KOPT-K1 (cell line): ENCODE data around the gene GOLT1A.
"Not testable (repeated sequence)": the region's sequence is repeated elsewhere in the genome, so short reads cannot be mapped to it uniquely, and the experiment has no call there.

Experiments used
- H3K27ac ChIP-seq: fragments of 200-600 bp; sonication (generic); 2 replicates; pipeline ENCODE4 v1.5.1; 2016; ENCODE audit warnings: antibody characterized with exemption, mild to moderate bottlenecking, low read depth, low read length; ENCODE audit not compliant: poor library complexity, severe bottlenecking
- H3K36me3 ChIP-seq: fragments of 200-600 bp; sonication (generic); 2 replicates; pipeline ENCODE4 v1.5.1; 2017; ENCODE audit warnings: antibody characterized with exemption, mild to moderate bottlenecking, low read length, moderate library complexity; ENCODE audit not compliant: insufficient read depth
- H3K9me3 ChIP-seq: fragments of 200-600 bp; sonication (generic); 2 replicates; pipeline ENCODE4 v1.5.1; 2017; ENCODE audit warnings: antibody characterized with exemption, low read length, mild to moderate bottlenecking; ENCODE audit not compliant: insufficient read depth, poor library complexity, severe bottlenecking

Gene GOLT1A

GRCh38 chr1:204254031-204254661 lies 40.4 kb upstream of the GOLT1A start:
- Histone ChIP-seq H3K36me3 (no peaks in the 10 kb centered on the region), H3K27ac (no peak overlapping the region), H3K9me3 (no peaks in the 10 kb centered on the region)

GRCh38 chr1:204251926-204252689 lies 38.3 kb upstream of the GOLT1A start:
- Histone ChIP-seq H3K9me3 (no peaks in the 10 kb centered on the region), H3K36me3 (no peaks in the 10 kb centered on the region), H3K27ac (no peak overlapping the region)

- no peaks in the 10 kb centered on the region for H3K9me3 ChIP-seq
- no peaks in the 10 kb centered on the region for H3K36me3 ChIP-seq
Observed at GRCh38 chr1:204251286-204251685, 37.5 kb upstream of the GOLT1A start.

GRCh38 chr1:204250428-204251030 lies 36.7 kb upstream of the GOLT1A start:
- Histone ChIP-seq H3K27ac (no peak overlapping the region), H3K36me3 (no peaks in the 10 kb centered on the region), H3K9me3 (no peaks in the 10 kb centered on the region)

More at GRCh38 chr1:204251286-204251685, 37.5 kb upstream of the GOLT1A start:
- no peak overlapping the region for H3K27ac ChIP-seq

GRCh38 chr1:204249736-204250427 lies 36.1 kb upstream of the GOLT1A start:
- Histone ChIP-seq H3K27ac (no peak overlapping the region), H3K9me3 (no peaks in the 10 kb centered on the region), H3K36me3 (no peaks in the 10 kb centered on the region)

- Histone ChIP-seq H3K9me3 (no peaks in the 10 kb centered on the region), H3K27ac (no peak overlapping the region), H3K36me3 (no peaks in the 10 kb centered on the region)
Observed at GRCh38 chr1:204248954-204249353, 35.2 kb upstream of the GOLT1A start.

GRCh38 chr1:204246876-204247275 lies 33.1 kb upstream of the GOLT1A start:
- Histone ChIP-seq H3K36me3 (no peaks in the 10 kb centered on the region), H3K27ac (no peak overlapping the region)

GRCh38 chr1:204242920-204243319 lies 29.1 kb upstream of the GOLT1A start:
- Histone ChIP-seq H3K9me3 (no peaks in the 10 kb centered on the region), H3K27ac (no peak overlapping the region), H3K36me3 (no peaks in the 10 kb centered on the region)

More at GRCh38 chr1:204246876-204247275, 33.1 kb upstream of the GOLT1A start:
- H3K9me3 ChIP-seq, result no peaks in the 10 kb centered on the region

- Histone ChIP-seq H3K9me3 (no peaks in the 10 kb centered on the region), H3K27ac (no peak overlapping the region), H3K36me3 (no peaks in the 10 kb centered on the region)
Observed at GRCh38 chr1:204241914-204242313, 28.1 kb upstream of the GOLT1A start.

- Histone ChIP-seq H3K9me3 (no peaks in the 10 kb centered on the region), H3K36me3 (no peaks in the 10 kb centered on the region), H3K27ac (no peak overlapping the region)
Observed at GRCh38 chr1:204241050-204241449, 27.3 kb upstream of the GOLT1A start.

- Histone ChIP-seq H3K36me3 (no peaks in the 10 kb centered on the region), H3K27ac (no peak overlapping the region), H3K9me3 (no peaks in the 10 kb centered on the region)
Observed at GRCh38 chr1:204240233-204240632, 26.4 kb upstream of the GOLT1A start.

- H3K36me3 ChIP-seq, H3K27ac ChIP-seq, H3K9me3 ChIP-seq: not testable (repeated sequence)
Observed at GRCh38 chr1:204239401-204239800, 25.6 kb upstream of the GOLT1A start.

GRCh38 chr1:204238520-204238919 lies 24.7 kb upstream of the GOLT1A start:
- H3K27ac ChIP-seq, H3K36me3 ChIP-seq, H3K9me3 ChIP-seq: not testable (repeated sequence)

- H3K27ac ChIP-seq, H3K36me3 ChIP-seq, H3K9me3 ChIP-seq: not testable (repeated sequence)
Observed at GRCh38 chr1:204237515-204237914, 23.7 kb upstream of the GOLT1A start.

- no peaks in the 10 kb centered on the region for H3K36me3 ChIP-seq
- H3K27ac ChIP-seq, result no peak overlapping the region
- no peaks in the 10 kb centered on the region for H3K9me3 ChIP-seq
Observed at GRCh38 chr1:204232526-204232925, 18.7 kb upstream of the GOLT1A start.
